ENCODE results near the gene PTPRM. TPM values are rescaled to one million over a fixed set of nuclear protein-coding genes. Genes with fewer than 3 reads are reported as not detected.

Gene PTPRM
- total and polyA plus RNA-seq, 4 donors = 9.2 to 23.0 (median 12.7) TPM

DNA sequence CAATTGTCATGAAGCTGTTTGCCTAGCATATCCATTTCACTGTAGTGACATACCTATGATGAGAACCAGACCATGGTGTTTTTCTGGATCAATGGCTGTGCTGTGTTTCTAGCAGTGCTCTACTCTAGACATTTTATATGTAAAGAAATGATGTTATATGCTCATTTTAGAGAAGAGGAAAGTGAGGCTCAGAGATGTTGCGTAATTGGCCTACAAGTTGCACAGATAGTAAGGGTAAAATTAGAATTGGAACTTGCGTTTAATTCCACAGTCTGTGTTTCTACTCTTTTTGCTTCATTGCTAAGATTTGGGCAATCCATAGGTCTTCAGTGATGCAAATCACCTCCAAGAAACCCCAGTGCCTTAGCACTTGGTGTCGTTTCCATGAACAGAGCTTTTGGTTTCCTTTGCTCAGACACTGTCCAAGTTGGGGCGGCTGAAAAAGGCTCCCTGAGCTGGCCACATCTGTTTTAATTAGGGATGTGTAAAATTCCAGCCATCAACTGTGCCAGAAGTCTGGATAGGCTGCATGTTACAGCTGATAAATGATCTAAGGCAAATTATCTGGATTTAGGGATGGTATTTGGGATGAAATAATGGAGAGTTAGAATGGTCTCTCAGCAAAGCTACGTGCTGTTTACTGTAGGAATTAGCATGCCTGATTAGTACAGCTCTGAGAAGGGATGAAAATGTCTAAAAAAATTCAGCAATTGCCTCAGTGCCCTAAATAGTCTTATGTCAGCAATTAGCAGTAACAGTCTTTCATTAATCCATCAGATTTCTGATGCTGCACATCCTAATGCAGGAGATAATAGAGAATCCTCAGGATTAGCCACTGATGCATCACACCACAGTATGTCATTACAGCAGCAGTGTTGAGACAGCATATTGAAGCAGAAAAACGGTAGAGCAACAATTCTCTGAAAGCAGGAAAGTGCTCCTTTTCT, 65.3 kb downstream of the PTPRM start:
- Histone ChIP-seq H3K27me3 (ENCODE audit: control insufficient read depth in 4 of 4, insufficient read depth in 4 of 4, low read length in 3 of 4) (no peaks in the 10 kb centered on the region), H3K4me3 (ENCODE audit: low read depth in 1 of 3, low read length in 3 of 3) (no peak overlapping the region), H3K4me1 (ENCODE audit: control insufficient read depth in 4 of 4, insufficient read depth in 4 of 4, low read length in 3 of 4) (peaks cover 0 to 3% (median under 1%) of the 10 kb centered on the region in 4 donors), H3K27ac (ENCODE audit: low read depth in 1 of 2, low read length in 2 of 2) (no peak overlapping the region), H3K9ac (ENCODE audit: low read depth in 1 of 2, low read length in 2 of 2) (no peak overlapping the region), H3K9me3 (ENCODE audit: control insufficient read depth in 4 of 4, low read length in 3 of 4) (no peaks in the 10 kb centered on the region), H3K36me3 (ENCODE audit: control insufficient read depth in 4 of 4, insufficient read depth in 3 of 4, low read depth in 1 of 4, low read length in 3 of 4) (no peaks in the 10 kb centered on the region)
- WGBS = 90% methylated on average over 6 of the region's 6 CpGs
- DNase-seq (ENCODE audit: low spot score) = no peak
- TF ChIP-seq RXRA (IDR thresholded peaks at IDR 0.05) = no peak
- TF ChIP-seq, protein P1, sequence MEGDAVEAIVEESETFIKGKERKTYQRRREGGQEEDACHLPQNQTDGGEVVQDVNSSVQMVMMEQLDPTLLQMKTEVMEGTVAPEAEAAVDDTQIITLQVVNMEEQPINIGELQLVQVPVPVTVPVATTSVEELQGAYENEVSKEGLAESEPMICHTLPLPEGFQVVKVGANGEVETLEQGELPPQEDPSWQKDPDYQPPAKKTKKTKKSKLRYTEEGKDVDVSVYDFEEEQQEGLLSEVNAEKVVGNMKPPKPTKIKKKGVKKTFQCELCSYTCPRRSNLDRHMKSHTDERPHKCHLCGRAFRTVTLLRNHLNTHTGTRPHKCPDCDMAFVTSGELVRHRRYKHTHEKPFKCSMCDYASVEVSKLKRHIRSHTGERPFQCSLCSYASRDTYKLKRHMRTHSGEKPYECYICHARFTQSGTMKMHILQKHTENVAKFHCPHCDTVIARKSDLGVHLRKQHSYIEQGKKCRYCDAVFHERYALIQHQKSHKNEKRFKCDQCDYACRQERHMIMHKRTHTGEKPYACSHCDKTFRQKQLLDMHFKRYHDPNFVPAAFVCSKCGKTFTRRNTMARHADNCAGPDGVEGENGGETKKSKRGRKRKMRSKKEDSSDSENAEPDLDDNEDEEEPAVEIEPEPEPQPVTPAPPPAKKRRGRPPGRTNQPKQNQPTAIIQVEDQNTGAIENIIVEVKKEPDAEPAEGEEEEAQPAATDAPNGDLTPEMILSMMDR (IDR thresholded peaks at IDR 0.05; ENCODE audit: low read depth, low read length, missing input control) = no peak
- TF ChIP-seq TAF1 (conservative IDR thresholded peaks at IDR 0.05) = no peak
- no peak for TF ChIP-seq YY1 (IDR thresholded peaks at IDR 0.05)
- no peak for TF ChIP-seq SP1 (IDR thresholded peaks at IDR 0.05)
- TF ChIP-seq, protein P2, sequence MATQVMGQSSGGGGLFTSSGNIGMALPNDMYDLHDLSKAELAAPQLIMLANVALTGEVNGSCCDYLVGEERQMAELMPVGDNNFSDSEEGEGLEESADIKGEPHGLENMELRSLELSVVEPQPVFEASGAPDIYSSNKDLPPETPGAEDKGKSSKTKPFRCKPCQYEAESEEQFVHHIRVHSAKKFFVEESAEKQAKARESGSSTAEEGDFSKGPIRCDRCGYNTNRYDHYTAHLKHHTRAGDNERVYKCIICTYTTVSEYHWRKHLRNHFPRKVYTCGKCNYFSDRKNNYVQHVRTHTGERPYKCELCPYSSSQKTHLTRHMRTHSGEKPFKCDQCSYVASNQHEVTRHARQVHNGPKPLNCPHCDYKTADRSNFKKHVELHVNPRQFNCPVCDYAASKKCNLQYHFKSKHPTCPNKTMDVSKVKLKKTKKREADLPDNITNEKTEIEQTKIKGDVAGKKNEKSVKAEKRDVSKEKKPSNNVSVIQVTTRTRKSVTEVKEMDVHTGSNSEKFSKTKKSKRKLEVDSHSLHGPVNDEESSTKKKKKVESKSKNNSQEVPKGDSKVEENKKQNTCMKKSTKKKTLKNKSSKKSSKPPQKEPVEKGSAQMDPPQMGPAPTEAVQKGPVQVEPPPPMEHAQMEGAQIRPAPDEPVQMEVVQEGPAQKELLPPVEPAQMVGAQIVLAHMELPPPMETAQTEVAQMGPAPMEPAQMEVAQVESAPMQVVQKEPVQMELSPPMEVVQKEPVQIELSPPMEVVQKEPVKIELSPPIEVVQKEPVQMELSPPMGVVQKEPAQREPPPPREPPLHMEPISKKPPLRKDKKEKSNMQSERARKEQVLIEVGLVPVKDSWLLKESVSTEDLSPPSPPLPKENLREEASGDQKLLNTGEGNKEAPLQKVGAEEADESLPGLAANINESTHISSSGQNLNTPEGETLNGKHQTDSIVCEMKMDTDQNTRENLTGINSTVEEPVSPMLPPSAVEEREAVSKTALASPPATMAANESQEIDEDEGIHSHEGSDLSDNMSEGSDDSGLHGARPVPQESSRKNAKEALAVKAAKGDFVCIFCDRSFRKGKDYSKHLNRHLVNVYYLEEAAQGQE (IDR thresholded peaks at IDR 0.05) = no peak
- TF ChIP-seq GABPA (IDR thresholded peaks at IDR 0.05 in 1 of 2, conservative IDR thresholded peaks at IDR 0.05 in 1 of 2) = no peak
- TF ChIP-seq FOXA2 (IDR thresholded peaks at IDR 0.05) = no peak
- no peak for TF ChIP-seq NR2F2 (IDR thresholded peaks at IDR 0.05)
- TF ChIP-seq HNF4G (IDR thresholded peaks at IDR 0.05) = no peak
- TF ChIP-seq, protein P3, sequence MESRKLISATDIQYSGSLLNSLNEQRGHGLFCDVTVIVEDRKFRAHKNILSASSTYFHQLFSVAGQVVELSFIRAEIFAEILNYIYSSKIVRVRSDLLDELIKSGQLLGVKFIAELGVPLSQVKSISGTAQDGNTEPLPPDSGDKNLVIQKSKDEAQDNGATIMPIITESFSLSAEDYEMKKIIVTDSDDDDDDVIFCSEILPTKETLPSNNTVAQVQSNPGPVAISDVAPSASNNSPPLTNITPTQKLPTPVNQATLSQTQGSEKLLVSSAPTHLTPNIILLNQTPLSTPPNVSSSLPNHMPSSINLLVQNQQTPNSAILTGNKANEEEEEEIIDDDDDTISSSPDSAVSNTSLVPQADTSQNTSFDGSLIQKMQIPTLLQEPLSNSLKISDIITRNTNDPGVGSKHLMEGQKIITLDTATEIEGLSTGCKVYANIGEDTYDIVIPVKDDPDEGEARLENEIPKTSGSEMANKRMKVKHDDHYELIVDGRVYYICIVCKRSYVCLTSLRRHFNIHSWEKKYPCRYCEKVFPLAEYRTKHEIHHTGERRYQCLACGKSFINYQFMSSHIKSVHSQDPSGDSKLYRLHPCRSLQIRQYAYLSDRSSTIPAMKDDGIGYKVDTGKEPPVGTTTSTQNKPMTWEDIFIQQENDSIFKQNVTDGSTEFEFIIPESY (IDR thresholded peaks at IDR 0.05) = no peak
- TF ChIP-seq, protein P4, sequence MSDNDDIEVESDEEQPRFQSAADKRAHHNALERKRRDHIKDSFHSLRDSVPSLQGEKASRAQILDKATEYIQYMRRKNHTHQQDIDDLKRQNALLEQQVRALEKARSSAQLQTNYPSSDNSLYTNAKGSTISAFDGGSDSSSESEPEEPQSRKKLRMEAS (IDR thresholded peaks at IDR 0.05) = no peak

DNA sequence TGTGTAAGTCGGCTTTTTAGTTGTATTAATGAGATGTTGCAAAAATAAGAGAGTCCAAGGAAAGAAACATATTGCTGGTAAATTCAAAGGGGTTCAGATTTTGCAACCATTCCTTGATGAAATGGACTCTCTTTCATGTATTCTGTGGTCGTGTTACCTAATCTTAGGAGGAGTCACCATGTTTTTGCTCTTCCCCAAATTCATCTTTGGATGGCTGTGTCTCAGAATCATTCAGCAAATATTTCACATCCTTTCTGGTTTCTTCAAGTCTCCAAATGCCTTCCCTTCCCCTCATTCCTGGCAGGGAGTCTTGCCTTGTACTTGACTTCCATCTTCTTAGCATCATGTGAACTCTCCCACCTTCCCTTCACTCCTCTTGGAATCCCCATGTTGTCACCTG, 66.1 kb downstream of the PTPRM start:
- no peak overlapping the region for H3K4me3 ChIP-seq (ENCODE audit: low read depth in 1 of 3, low read length in 3 of 3)
- H3K27me3 ChIP-seq (ENCODE audit: control insufficient read depth in 4 of 4, insufficient read depth in 4 of 4, low read length in 3 of 4) = no peaks in the 10 kb centered on the region
- no peaks in the 10 kb centered on the region for H3K36me3 ChIP-seq (ENCODE audit: control insufficient read depth in 4 of 4, insufficient read depth in 3 of 4, low read depth in 1 of 4, low read length in 3 of 4)
- TF ChIP-seq NR2F2 (IDR thresholded peaks at IDR 0.05) (no peak), TAF1 (conservative IDR thresholded peaks at IDR 0.05) (no peak), RAD21 (IDR thresholded peaks at IDR 0.05) (no peak), HNF4G (IDR thresholded peaks at IDR 0.05) (no peak), EGR1 (IDR thresholded peaks at IDR 0.05; ENCODE audit: low read depth in 2 of 2) (no peak), SP1 (IDR thresholded peaks at IDR 0.05) (no peak), RXRA (IDR thresholded peaks at IDR 0.05) (no peak), FOXA1 (IDR thresholded peaks at IDR 0.05) (no peak)
- TF ChIP-seq, protein P3 (IDR thresholded peaks at IDR 0.05) = no peak
- TF ChIP-seq, protein P1 (IDR thresholded peaks at IDR 0.05; ENCODE audit: low read depth, low read length, missing input control) = no peak
- TF ChIP-seq, protein P4 (IDR thresholded peaks at IDR 0.05) = no peak
- no peak overlapping the region for H3K27ac ChIP-seq (ENCODE audit: low read depth in 1 of 2, low read length in 2 of 2)
- no peak for DNase-seq (ENCODE audit: low spot score)
- no peaks in the 10 kb centered on the region for H3K9me3 ChIP-seq (ENCODE audit: control insufficient read depth in 4 of 4, low read length in 3 of 4)
- H3K4me1 ChIP-seq (ENCODE audit: control insufficient read depth in 4 of 4, insufficient read depth in 4 of 4, low read length in 3 of 4) = peaks cover 0 to 5% (median 0%) of the 10 kb centered on the region in 4 donors
- 92% methylated on average over 2 of the region's 2 CpGs for WGBS
- no peak overlapping the region for H3K9ac ChIP-seq (ENCODE audit: low read depth in 1 of 2, low read length in 2 of 2)
